Measurements from ENCODE around the gene DBN1. TPM values are rescaled to one million over a fixed set of nuclear protein-coding genes. Genes with fewer than 3 reads are reported as not detected.

Gene DBN1
- total RNA-seq, 1 donor from 2014 or later: 34.6 TPM

GRCh38 chr5:177491429-177491945 lies 18.1 kb upstream of the DBN1 start:
- no peak overlapping the region for H3K27ac ChIP-seq
- H3K27me3 ChIP-seq: no peaks in the 10 kb centered on the region
- no peak overlapping the region for H3K4me3 ChIP-seq
- H3K4me1 ChIP-seq: peaks cover 35% of the 10 kb centered on the region
- H3K36me3 ChIP-seq: peaks cover 35% of the 10 kb centered on the region
- H3K9me3 ChIP-seq: no peaks in the 10 kb centered on the region
- peak; percentile 2 for ATAC-seq
- intact Hi-C loops (cut with DNase I): no loop called here
- TF ChIP-seq, protein P1, sequence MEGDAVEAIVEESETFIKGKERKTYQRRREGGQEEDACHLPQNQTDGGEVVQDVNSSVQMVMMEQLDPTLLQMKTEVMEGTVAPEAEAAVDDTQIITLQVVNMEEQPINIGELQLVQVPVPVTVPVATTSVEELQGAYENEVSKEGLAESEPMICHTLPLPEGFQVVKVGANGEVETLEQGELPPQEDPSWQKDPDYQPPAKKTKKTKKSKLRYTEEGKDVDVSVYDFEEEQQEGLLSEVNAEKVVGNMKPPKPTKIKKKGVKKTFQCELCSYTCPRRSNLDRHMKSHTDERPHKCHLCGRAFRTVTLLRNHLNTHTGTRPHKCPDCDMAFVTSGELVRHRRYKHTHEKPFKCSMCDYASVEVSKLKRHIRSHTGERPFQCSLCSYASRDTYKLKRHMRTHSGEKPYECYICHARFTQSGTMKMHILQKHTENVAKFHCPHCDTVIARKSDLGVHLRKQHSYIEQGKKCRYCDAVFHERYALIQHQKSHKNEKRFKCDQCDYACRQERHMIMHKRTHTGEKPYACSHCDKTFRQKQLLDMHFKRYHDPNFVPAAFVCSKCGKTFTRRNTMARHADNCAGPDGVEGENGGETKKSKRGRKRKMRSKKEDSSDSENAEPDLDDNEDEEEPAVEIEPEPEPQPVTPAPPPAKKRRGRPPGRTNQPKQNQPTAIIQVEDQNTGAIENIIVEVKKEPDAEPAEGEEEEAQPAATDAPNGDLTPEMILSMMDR (IDR thresholded peaks at IDR 0.05): peak; percentile 47
- no peak for DNase-seq

DNA sequence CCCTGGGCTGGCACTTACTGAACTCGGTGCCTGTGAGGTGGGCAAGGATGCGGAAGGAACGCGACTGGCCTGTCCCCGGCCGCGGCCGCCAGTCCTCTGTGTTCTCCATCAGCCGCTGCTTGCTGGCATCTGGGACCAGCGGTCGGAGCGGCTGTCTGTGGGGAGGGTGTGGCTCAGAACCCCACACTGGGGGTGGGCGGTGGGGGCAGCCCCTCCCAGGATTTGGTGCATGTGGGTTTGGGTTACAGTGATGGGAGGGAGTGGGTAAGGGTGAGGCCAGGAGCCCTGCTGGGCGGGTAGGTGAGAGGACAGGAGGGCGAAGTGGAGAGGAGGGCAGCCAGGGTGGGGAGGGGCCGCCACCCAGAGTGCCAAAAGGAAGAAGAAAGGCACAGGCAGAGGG lies 17.6 kb upstream of the DBN1 start:
- Histone ChIP-seq H3K27ac (no peak overlapping the region), H3K4me3 (no peak overlapping the region), H3K9me3 (no peaks in the 10 kb centered on the region), H3K36me3 (peaks cover 40% of the 10 kb centered on the region), H3K27me3 (no peaks in the 10 kb centered on the region), H3K4me1 (peaks cover 30% of the 10 kb centered on the region)
- intact Hi-C loops (cut with DNase I): no loop called here
- no peak for DNase-seq
- ATAC-seq: no peak
- TF ChIP-seq, protein P1 (IDR thresholded peaks at IDR 0.05): no peak

- Histone ChIP-seq H3K4me3 (no peak overlapping the region), H3K4me1 (peaks cover 25% of the 10 kb centered on the region), H3K36me3 (peaks cover 45% of the 10 kb centered on the region), H3K27ac (no peak overlapping the region), H3K27me3 (no peaks in the 10 kb centered on the region), H3K9me3 (no peaks in the 10 kb centered on the region)
- intact Hi-C loops (cut with DNase I): no loop called here
- no peak for ATAC-seq
- TF ChIP-seq, protein P1 (IDR thresholded peaks at IDR 0.05): no peak
- DNase-seq: no peak
Measured at GRCh38 chr5:177490311-177490991, 17.0 kb upstream of the DBN1 start.

- Histone ChIP-seq H3K4me1 (peaks cover 12% of the 10 kb centered on the region), H3K27me3 (no peaks in the 10 kb centered on the region), H3K9me3 (no peaks in the 10 kb centered on the region), H3K4me3 (no peak overlapping the region), H3K27ac (no peak overlapping the region), H3K36me3 (peaks cover 51% of the 10 kb centered on the region)
- TF ChIP-seq, protein P1 (IDR thresholded peaks at IDR 0.05): no peak
- no peak for ATAC-seq
- intact Hi-C loops (cut with DNase I): no loop called here
- DNase-seq: no peak
Measured at GRCh38 chr5:177489119-177489716, 15.8 kb upstream of the DBN1 start.

GRCh38 chr5:177487975-177488374 lies 14.5 kb upstream of the DBN1 start:
- TF ChIP-seq, protein P1 (IDR thresholded peaks at IDR 0.05): no peak
- Histone ChIP-seq H3K4me1 (no peaks in the 10 kb centered on the region), H3K4me3 (no peak overlapping the region), H3K36me3 (peaks cover 60% of the 10 kb centered on the region), H3K27ac (no peak overlapping the region), H3K9me3 (no peaks in the 10 kb centered on the region), H3K27me3 (no peaks in the 10 kb centered on the region)
- intact Hi-C loops (cut with DNase I): no loop called here
- no peak for DNase-seq
- ATAC-seq: no peak

All from upper lobe of right lung (tissue), 1 donor.